Spleen (tissue), 11 donors: ENCODE measurements around the gene KLHL34. TPM values are rescaled to one million over a fixed set of nuclear protein-coding genes. Genes with fewer than 3 reads are reported as not detected.

Experiments used
- DNase-seq: peaks from one replicate; pipeline ENCODE4 v3.0.0-alpha.2; 2020
- H3K27ac ChIP-seq, 8 donors: fragments of 200-600 bp; sonication (generic) in 7 of 8; 1 replicate in 4 of 8; 2 replicates in 4 of 8; pipeline versions ENCODE4 v1.5.0 to v1.8.0; 2016 to 2021; ENCODE audit warnings: inconsistent platforms in 4 of 8, mild to moderate bottlenecking in 4 of 8, moderate library complexity in 1 of 8
- H3K27me3 ChIP-seq, 7 donors: fragments of 200-600 bp; sonication (generic) in 6 of 7; replicated peaks in 1 of 7; 1 replicate in 4 of 7; 2 replicates in 3 of 7; pipeline versions ENCODE4 v1.5.0 to v1.8.0; 2016 to 2021; ENCODE audit warnings: inconsistent platforms in 3 of 7, mild to moderate bottlenecking in 1 of 7
- H3K36me3 ChIP-seq, 6 donors: fragments of 200-600 bp; sonication (generic) in 5 of 6; 1 replicate in 4 of 6; 2 replicates in 2 of 6; pipeline versions ENCODE4 v1.5.0 to v1.8.0; 2016 to 2021; ENCODE audit warnings: inconsistent platforms in 2 of 6
- H3K4me1 ChIP-seq, 6 donors: fragments of 200-600 bp; sonication (generic) in 5 of 6; 1 replicate in 3 of 6; 2 replicates in 3 of 6; pipeline versions ENCODE4 v1.5.0 to v1.8.0; 2016 to 2021; ENCODE audit warnings: inconsistent platforms in 3 of 6
- H3K4me3 ChIP-seq, 8 donors: fragments of 200-600 bp; sonication (generic) in 7 of 8; 1 replicate in 4 of 8; 2 replicates in 4 of 8; pipeline versions ENCODE4 v1.5.0 to v1.8.0; 2016 to 2021; ENCODE audit warnings: inconsistent platforms in 4 of 8, mild to moderate bottlenecking in 4 of 8, moderate library complexity in 2 of 8
- H3K9me3 ChIP-seq, 8 donors: fragments of 200-600 bp; sonication (generic) in 7 of 8; 1 replicate in 4 of 8; 2 replicates in 4 of 8; pipeline versions ENCODE4 v1.5.0 to v1.8.0; 2016 to 2021; ENCODE audit warnings: inconsistent platforms in 4 of 8
- CTCF ChIP-seq, 11 experiments: fragments of 200-600 bp in 7 of 11; fragments of 450-650 bp in 4 of 11; sonication (generic) in 4 of 11; IDR thresholded peaks in 8 of 11; conservative IDR thresholded peaks in 3 of 11; 1 replicate in 7 of 11; 2 replicates in 4 of 11; pipeline versions ENCODE4 v1.4.0 to v1.8.0; 2016 to 2021; ENCODE audit warnings: antibody characterized with exemption in 11 of 11, inconsistent platforms in 4 of 11, mild to moderate bottlenecking in 1 of 11
- POLR2A ChIP-seq, 3 donors: fragments of 450-650 bp; IDR thresholded peaks; one replicate each; pipeline ENCODE4 v1.5.1; 2017; ENCODE audit warnings: antibody characterized with exemption in 3 of 3, mild to moderate bottlenecking in 1 of 3
- POLR2AphosphoS5 ChIP-seq, 3 donors: sonication (generic); formaldehyde crosslinking; IDR thresholded peaks; one replicate each; pipeline ENCODE4 v1.5.1; 2017; ENCODE audit warnings: antibody characterized with exemption in 3 of 3
- WGBS, 5 donors: extraction: QIAGEN DNeasy Blood & Tissue Kit in 3 of 5; methylation state at CpG; one replicate each; pipeline versions ENCODE4 v1.1.5 to v1.1.7; 2013 to 2018; 5-methylcytosine and 5-hydroxymethylcytosine counted together
- intact Hi-C: fragments of 100-400 bp; cut with DNase I; formaldehyde crosslinking; loops from one replicate; pipeline ENCODE4 v1.15.0; 2023; ENCODE audit warnings: low total_unique reads
- polyA plus RNA-seq, 3 donors: library from polyadenylated mRNA; stranded (reverse); fragments of 200-250 nt; gene quantifications; one replicate each; pipeline ENCODE4 v1.2.1, GENCODE V29; 2013
- total RNA-seq, 7 donors: library from RNA; depleted of rRNA in 3 of 7; stranded (reverse); fragments of >200 nt in 3 of 7; fragmentation: NEBNext Ultra II Directional in 4 of 7; extraction: Animal tissue kit (Norgen Biotek cat#: 25700) in 4 of 7; gene quantifications; one replicate each; pipeline versions ENCODE4 v1.1.0 to v1.2.1, GENCODE V29; 2016 to 2021
- donor health status: healthy with polysubstance abuse.
- donor health status: DM: no; HTN: no; CAD: no; lungs with moderate emphysema.
- donor health status: DM: no; HTN: no; CAD: no.
- donor health status: Bipolar disorder and iron deficiency.
- donor health status: healthy.
- donor health status: DM: no; HTN: no; CAD: no.
- donor health status: DM: yes; HTN: yes; CAD: no.

Gene KLHL34
- total and polyA plus RNA-seq, 10 donors = 0.14 to 0.63 (median 0.37) TPM; not detected in 2

- no peak for DNase-seq
- WGBS, 5 donors = 66 to 92% (median 75%) methylated on average over 4 of the region's 4 CpGs
- peaks cover 0 to 4% (median 0%) of the 10 kb centered on the region in 7 donors for H3K27me3 ChIP-seq
- H3K9me3 ChIP-seq = no peaks in the 10 kb centered on the region
- TF ChIP-seq CTCF (IDR thresholded peaks at IDR 0.05 in 8 of 11, conservative IDR thresholded peaks at IDR 0.05 in 3 of 11) (no peak), POLR2AphosphoS5 (IDR thresholded peaks at IDR 0.05) (no peak), POLR2A (IDR thresholded peaks at IDR 0.05) (no peak)
- H3K36me3 ChIP-seq = no peaks in the 10 kb centered on the region
- intact Hi-C loops = no loop called here
- no peak overlapping the region for H3K27ac ChIP-seq
- H3K4me3 ChIP-seq = no peak overlapping the region
- H3K4me1 ChIP-seq = no peaks in the 10 kb centered on the region
Observed at GRCh38 chrX:21674430-21675186, 16.5 kb upstream of the KLHL34 start.

GRCh38 chrX:21666679-21667078 lies 8.5 kb upstream of the KLHL34 start:
- no peaks in the 10 kb centered on the region for H3K9me3 ChIP-seq
- H3K36me3 ChIP-seq = no peaks in the 10 kb centered on the region
- H3K27me3 ChIP-seq = peaks cover 0 to 10% (median 0%) of the 10 kb centered on the region in 7 donors
- no peaks in the 10 kb centered on the region for H3K4me1 ChIP-seq
- no peak for DNase-seq
- no peak overlapping the region for H3K27ac ChIP-seq
- TF ChIP-seq CTCF (IDR thresholded peaks at IDR 0.05 in 8 of 11, conservative IDR thresholded peaks at IDR 0.05 in 3 of 11) (no peak), POLR2A (IDR thresholded peaks at IDR 0.05) (no peak), POLR2AphosphoS5 (IDR thresholded peaks at IDR 0.05) (no peak)
- no peak overlapping the region for H3K4me3 ChIP-seq
- 73 to 90% (median 80%) methylated on average over 4 of the region's 4 CpGs for WGBS, 5 donors
- intact Hi-C loops = no loop called here

GRCh38 chrX:21666252-21666651 lies 8.1 kb upstream of the KLHL34 start:
- intact Hi-C loops = no loop called here
- no peak for DNase-seq
- Histone ChIP-seq H3K36me3 (no peaks in the 10 kb centered on the region), H3K4me3 (no peak overlapping the region), H3K9me3 (no peaks in the 10 kb centered on the region), H3K4me1 (no peaks in the 10 kb centered on the region), H3K27ac (no peak overlapping the region), H3K27me3 (peaks cover 0 to 10% (median 0%) of the 10 kb centered on the region in 7 donors)
- no peak for TF ChIP-seq POLR2A (IDR thresholded peaks at IDR 0.05)
- no peak for TF ChIP-seq CTCF (IDR thresholded peaks at IDR 0.05 in 8 of 11, conservative IDR thresholded peaks at IDR 0.05 in 3 of 11)
- no peak for TF ChIP-seq POLR2AphosphoS5 (IDR thresholded peaks at IDR 0.05)
- 58 to 85% (median 81%) methylated on average over 3 to 4 of the region's 4 CpGs for WGBS, 5 donors

GRCh38 chrX:21662761-21663160 lies 4.6 kb upstream of the KLHL34 start:
- H3K27ac ChIP-seq = no peak overlapping the region
- H3K4me1 ChIP-seq = peaks cover 0 to 8% (median 0%) of the 10 kb centered on the region in 6 donors
- intact Hi-C loops = no loop called here
- no peak for DNase-seq
- WGBS, 5 donors = 68 to 88% (median 85%) methylated on average over 4 of the region's 4 CpGs
- H3K27me3 ChIP-seq = peaks cover 0 to 22% (median 11%) of the 10 kb centered on the region in 7 donors
- H3K4me3 ChIP-seq = no peak overlapping the region
- TF ChIP-seq POLR2AphosphoS5 (IDR thresholded peaks at IDR 0.05) = no peak
- TF ChIP-seq POLR2A (IDR thresholded peaks at IDR 0.05) = no peak
- no peak for TF ChIP-seq CTCF (IDR thresholded peaks at IDR 0.05 in 8 of 11, conservative IDR thresholded peaks at IDR 0.05 in 3 of 11)
- no peaks in the 10 kb centered on the region for H3K36me3 ChIP-seq
- H3K9me3 ChIP-seq = no peaks in the 10 kb centered on the region
